Spleen (tissue), 11 donors: ENCODE data around the gene TTC38. TPM values are rescaled to one million over a fixed set of nuclear protein-coding genes. Genes with fewer than 3 reads are reported as not detected.

Experiments
- DNase-seq: peaks from one replicate; pipeline ENCODE4 v3.0.0-alpha.2; 2020
- H3K27ac ChIP-seq, 8 donors: fragments of 200-600 bp; sonication (generic) in 7 of 8; 1 replicate in 4 of 8; 2 replicates in 4 of 8; pipeline versions ENCODE4 v1.5.0 to v1.8.0; 2016 to 2021; ENCODE audit warnings: inconsistent platforms in 4 of 8, mild to moderate bottlenecking in 4 of 8, moderate library complexity in 1 of 8
- H3K27me3 ChIP-seq, 7 donors: fragments of 200-600 bp; sonication (generic) in 6 of 7; replicated peaks in 1 of 7; 1 replicate in 4 of 7; 2 replicates in 3 of 7; pipeline versions ENCODE4 v1.5.0 to v1.8.0; 2016 to 2021; ENCODE audit warnings: inconsistent platforms in 3 of 7, mild to moderate bottlenecking in 1 of 7
- H3K36me3 ChIP-seq, 6 donors: fragments of 200-600 bp; sonication (generic) in 5 of 6; 1 replicate in 4 of 6; 2 replicates in 2 of 6; pipeline versions ENCODE4 v1.5.0 to v1.8.0; 2016 to 2021; ENCODE audit warnings: inconsistent platforms in 2 of 6
- H3K4me1 ChIP-seq, 6 donors: fragments of 200-600 bp; sonication (generic) in 5 of 6; 1 replicate in 3 of 6; 2 replicates in 3 of 6; pipeline versions ENCODE4 v1.5.0 to v1.8.0; 2016 to 2021; ENCODE audit warnings: inconsistent platforms in 3 of 6
- H3K4me3 ChIP-seq, 8 donors: fragments of 200-600 bp; sonication (generic) in 7 of 8; 1 replicate in 4 of 8; 2 replicates in 4 of 8; pipeline versions ENCODE4 v1.5.0 to v1.8.0; 2016 to 2021; ENCODE audit warnings: inconsistent platforms in 4 of 8, mild to moderate bottlenecking in 4 of 8, moderate library complexity in 2 of 8
- H3K9me3 ChIP-seq, 8 donors: fragments of 200-600 bp; sonication (generic) in 7 of 8; 1 replicate in 4 of 8; 2 replicates in 4 of 8; pipeline versions ENCODE4 v1.5.0 to v1.8.0; 2016 to 2021; ENCODE audit warnings: inconsistent platforms in 4 of 8
- CTCF ChIP-seq, 11 experiments: fragments of 200-600 bp in 7 of 11; fragments of 450-650 bp in 4 of 11; sonication (generic) in 4 of 11; IDR thresholded peaks in 8 of 11; conservative IDR thresholded peaks in 3 of 11; 1 replicate in 7 of 11; 2 replicates in 4 of 11; pipeline versions ENCODE4 v1.4.0 to v1.8.0; 2016 to 2021; ENCODE audit warnings: antibody characterized with exemption in 11 of 11, inconsistent platforms in 4 of 11, mild to moderate bottlenecking in 1 of 11
- POLR2A ChIP-seq, 3 donors: fragments of 450-650 bp; IDR thresholded peaks; one replicate each; pipeline ENCODE4 v1.5.1; 2017; ENCODE audit warnings: antibody characterized with exemption in 3 of 3, mild to moderate bottlenecking in 1 of 3
- POLR2AphosphoS5 ChIP-seq, 3 donors: sonication (generic); formaldehyde crosslinking; IDR thresholded peaks; one replicate each; pipeline ENCODE4 v1.5.1; 2017; ENCODE audit warnings: antibody characterized with exemption in 3 of 3
- WGBS, 5 donors: extraction: QIAGEN DNeasy Blood & Tissue Kit in 3 of 5; methylation state at CpG; one replicate each; pipeline versions ENCODE4 v1.1.5 to v1.1.7; 2013 to 2018; 5-methylcytosine and 5-hydroxymethylcytosine counted together
- intact Hi-C: fragments of 100-400 bp; cut with DNase I; formaldehyde crosslinking; loops from one replicate; pipeline ENCODE4 v1.15.0; 2023; ENCODE audit warnings: low total_unique reads
- polyA plus RNA-seq, 3 donors: library from polyadenylated mRNA; stranded (reverse); fragments of 200-250 nt; gene quantifications; one replicate each; pipeline ENCODE4 v1.2.1, GENCODE V29; 2013
- total RNA-seq, 7 donors: library from RNA; depleted of rRNA in 3 of 7; stranded (reverse); fragments of >200 nt in 3 of 7; fragmentation: NEBNext Ultra II Directional in 4 of 7; extraction: Animal tissue kit (Norgen Biotek cat#: 25700) in 4 of 7; gene quantifications; one replicate each; pipeline versions ENCODE4 v1.1.0 to v1.2.1, GENCODE V29; 2016 to 2021
- donor health status: healthy with polysubstance abuse.
- donor health status: DM: no; HTN: no; CAD: no; lungs with moderate emphysema.
- donor health status: DM: no; HTN: no; CAD: no.
- donor health status: Bipolar disorder and iron deficiency.
- donor health status: healthy.
- donor health status: DM: no; HTN: no; CAD: no.
- donor health status: DM: yes; HTN: yes; CAD: no.

The TTC38 gene
- total and polyA plus RNA-seq, 10 donors: 13.8 to 51.9 (median 33.1) TPM

- intact Hi-C loops: loop anchor here (5.0 kb wide), 1 partner anchor 324 kb away; no protein-coding TSS in a partner anchor
Measured at GRCh38 chr22:46315976-46316375, 48.2 kb downstream of the TTC38 start.

GRCh38 chr22:46317646-46318045, 49.8 kb downstream of the TTC38 start:
- H3K36me3 ChIP-seq: peaks cover 0 to 83% (median 0%) of the 10 kb centered on the region in 6 donors
- peaks cover 0 to 4% (median 0%) of the 10 kb centered on the region in 6 donors for H3K4me1 ChIP-seq
- no peak overlapping the region for H3K4me3 ChIP-seq
- WGBS, 5 donors: 92 to 98% (median 97%) methylated on average over 20 of the region's 20 CpGs
- intact Hi-C loops: loop anchor here (5.0 kb wide), 1 partner anchor 325 kb away; no protein-coding TSS in a partner anchor
- no peaks in the 10 kb centered on the region for H3K27me3 ChIP-seq
- H3K9me3 ChIP-seq: no peaks in the 10 kb centered on the region
- TF ChIP-seq POLR2A (IDR thresholded peaks at IDR 0.05) (no peak), CTCF (IDR thresholded peaks at IDR 0.05 in 8 of 11, conservative IDR thresholded peaks at IDR 0.05 in 3 of 11) (no peak), POLR2AphosphoS5 (IDR thresholded peaks at IDR 0.05) (no peak)
- H3K27ac ChIP-seq: no peak overlapping the region
- DNase-seq: peak; percentile 23

More at GRCh38 chr22:46315976-46316375, 48.2 kb downstream of the TTC38 start:
- Histone ChIP-seq H3K4me3 (no peak overlapping the region), H3K36me3 (peaks cover 0 to 81% (median 0%) of the 10 kb centered on the region in 6 donors), H3K27me3 (no peaks in the 10 kb centered on the region), H3K9me3 (no peaks in the 10 kb centered on the region), H3K4me1 (peaks cover 0 to 4% (median 0%) of the 10 kb centered on the region in 6 donors), H3K27ac (no peak overlapping the region)
- TF ChIP-seq POLR2AphosphoS5 (IDR thresholded peaks at IDR 0.05) (no peak), CTCF (IDR thresholded peaks at IDR 0.05 in 8 of 11, conservative IDR thresholded peaks at IDR 0.05 in 3 of 11) (no peak), POLR2A (IDR thresholded peaks at IDR 0.05) (no peak)
- WGBS, 5 donors: 93 to 98% (median 97%) methylated on average over 12 of the region's 12 CpGs
- DNase-seq: peak; percentile 55

- H3K36me3 ChIP-seq: peaks cover 0 to 89% (median 0%) of the 10 kb centered on the region in 6 donors
- TF ChIP-seq POLR2AphosphoS5 (IDR thresholded peaks at IDR 0.05) (no peak), POLR2A (IDR thresholded peaks at IDR 0.05) (no peak), CTCF (IDR thresholded peaks at IDR 0.05 in 8 of 11, conservative IDR thresholded peaks at IDR 0.05 in 3 of 11) (no peak)
- intact Hi-C loops: loop anchor here (5.0 kb wide), 1 partner anchor 326 kb away; no protein-coding TSS in a partner anchor
- peak; percentile 49 for DNase-seq
- H3K9me3 ChIP-seq: no peaks in the 10 kb centered on the region
- no peaks in the 10 kb centered on the region for H3K27me3 ChIP-seq
- H3K4me1 ChIP-seq: peaks cover 0 to 4% (median 0%) of the 10 kb centered on the region in 6 donors
- 91 to 98% (median 94%) methylated on average over 13 to 15 of the region's 15 CpGs for WGBS, 5 donors
- H3K4me3 ChIP-seq: no peak overlapping the region
- no peak overlapping the region for H3K27ac ChIP-seq
Measured at GRCh38 chr22:46318576-46318975, 50.8 kb downstream of the TTC38 start.

- Histone ChIP-seq H3K27me3 (no peaks in the 10 kb centered on the region), H3K4me1 (peaks cover 0 to 2% (median 0%) of the 10 kb centered on the region in 6 donors), H3K9me3 (no peaks in the 10 kb centered on the region), H3K4me3 (no peak overlapping the region), H3K27ac (no peak overlapping the region), H3K36me3 (peaks cover 0 to 93% (median 0%) of the 10 kb centered on the region in 6 donors)
- 95 to 98% (median 97%) methylated on average over 10 of the region's 10 CpGs for WGBS, 5 donors
- peak; percentile 54 for DNase-seq
- TF ChIP-seq POLR2A (IDR thresholded peaks at IDR 0.05): no peak
- TF ChIP-seq CTCF (IDR thresholded peaks at IDR 0.05 in 8 of 11, conservative IDR thresholded peaks at IDR 0.05 in 3 of 11): no peak
- intact Hi-C loops: loop anchor here (5.0 kb wide), 1 partner anchor 327 kb away; no protein-coding TSS in a partner anchor
Measured at GRCh38 chr22:46319319-46319718, 51.5 kb downstream of the TTC38 start.
